Nephron (organoid): Measurements from ENCODE around the gene IRS1.

Experiments
- H3K27ac Mint-ChIP-seq, 3 experiments: 2 replicates each; pipeline ENCODE4 v1.8.0; 2020; ENCODE audit warnings: mixed read lengths in 3 of 3, mild to moderate bottlenecking in 2 of 3, moderate library complexity in 1 of 3
- H3K27me3 Mint-ChIP-seq: 2 replicates; pipeline ENCODE4 v1.8.0; 2021; ENCODE audit warnings: low read depth, mild to moderate bottlenecking, moderate library complexity, mixed read lengths
- H3K36me3 Mint-ChIP-seq: 2 replicates; pipeline ENCODE4 v1.8.0; 2020; ENCODE audit warnings: low read depth, mixed read lengths
- H3K4me1 Mint-ChIP-seq: 2 replicates; pipeline ENCODE4 v1.8.0; 2020; ENCODE audit warnings: mixed read lengths
- H3K4me3 Mint-ChIP-seq, 3 experiments: 2 replicates each; pipeline ENCODE4 v1.8.0; 2020; ENCODE audit warnings: mild to moderate bottlenecking in 3 of 3, mixed read lengths in 3 of 3, moderate library complexity in 2 of 3
- H3K9me3 Mint-ChIP-seq: 2 replicates; pipeline ENCODE4 v1.8.0; 2020; ENCODE audit warnings: mixed read lengths
- CTCF ChIP-seq, 3 experiments: fragments of 200-600 bp; sonication (generic); IDR thresholded peaks; one replicate each; pipeline ENCODE4 v1.5.0; 2021; ENCODE audit warnings: antibody characterized with exemption in 3 of 3; ENCODE audit not compliant: unreplicated experiment in 3 of 3

IRS1 gene

DNA sequence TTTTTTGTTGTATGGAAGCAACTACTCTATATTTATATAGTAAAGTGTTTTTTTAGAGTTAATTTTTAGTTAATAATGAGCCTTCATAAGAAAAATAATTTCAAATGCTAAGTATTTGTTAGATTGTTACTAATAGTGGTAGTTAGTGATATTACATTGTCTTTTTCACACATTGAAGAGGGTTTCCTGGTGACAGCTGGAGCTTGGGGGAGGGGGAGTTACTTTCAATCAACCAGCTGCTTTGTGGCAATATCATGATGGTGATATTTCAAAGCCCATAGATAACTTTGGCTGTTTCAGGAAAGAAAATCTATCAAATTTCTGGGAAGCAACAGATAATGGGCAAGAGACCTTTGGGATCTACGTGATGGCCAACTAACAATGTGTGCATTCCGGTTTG lies 40.3 kb upstream of the IRS1 start:
- Mint-ChIP-seq H3K27ac (no peak overlapping the region), H3K4me3 (no peak overlapping the region), H3K4me1 (peaks cover 37% of the 10 kb centered on the region), H3K9me3 (peaks cover 8% of the 10 kb centered on the region), H3K27me3 (no peaks in the 10 kb centered on the region), H3K36me3 (peaks cover 31% of the 10 kb centered on the region)
- TF ChIP-seq CTCF (IDR thresholded peaks at IDR 0.05; ENCODE audit: unreplicated experiment in 3 of 3) = no peak

- Mint-ChIP-seq H3K27me3 (no peaks in the 10 kb centered on the region), H3K9me3 (peaks cover 8% of the 10 kb centered on the region), H3K4me1 (peaks cover 37% of the 10 kb centered on the region), H3K4me3 (no peak overlapping the region), H3K36me3 (peaks cover 31% of the 10 kb centered on the region), H3K27ac (no peak overlapping the region)
- no peak for TF ChIP-seq CTCF (IDR thresholded peaks at IDR 0.05; ENCODE audit: unreplicated experiment in 3 of 3)
Measured at GRCh38 chr2:226839161-226839560, 39.5 kb upstream of the IRS1 start.

- peaks cover 31% of the 10 kb centered on the region for H3K36me3 Mint-ChIP-seq
- peaks cover 8% of the 10 kb centered on the region for H3K9me3 Mint-ChIP-seq
- H3K4me1 Mint-ChIP-seq = peaks cover 37% of the 10 kb centered on the region
- H3K4me3 Mint-ChIP-seq = no peak overlapping the region
- H3K27ac Mint-ChIP-seq = no peak overlapping the region
- H3K27me3 Mint-ChIP-seq = no peaks in the 10 kb centered on the region
- TF ChIP-seq CTCF (IDR thresholded peaks at IDR 0.05; ENCODE audit: unreplicated experiment in 3 of 3) = no peak
Measured at GRCh38 chr2:226838722-226839121, 39.1 kb upstream of the IRS1 start.

- Mint-ChIP-seq H3K27me3 (no peaks in the 10 kb centered on the region), H3K36me3 (peaks cover 27% of the 10 kb centered on the region), H3K9me3 (peaks cover 6% of the 10 kb centered on the region), H3K27ac (peak overlapping the region; percentile 95 to 99 (median 97)), H3K4me1 (peaks cover 37% of the 10 kb centered on the region), H3K4me3 (peak overlapping the region; percentile 94 to 98 (median 98))
- no peak for TF ChIP-seq CTCF (IDR thresholded peaks at IDR 0.05; ENCODE audit: unreplicated experiment in 3 of 3)
Measured at GRCh38 chr2:226837787-226838603, 38.4 kb upstream of the IRS1 start.

- peaks cover 37% of the 10 kb centered on the region for H3K4me1 Mint-ChIP-seq
- no peak for TF ChIP-seq CTCF (IDR thresholded peaks at IDR 0.05; ENCODE audit: unreplicated experiment in 3 of 3)
Measured at GRCh38 chr2:226837334-226837733, 37.7 kb upstream of the IRS1 start.

DNA sequence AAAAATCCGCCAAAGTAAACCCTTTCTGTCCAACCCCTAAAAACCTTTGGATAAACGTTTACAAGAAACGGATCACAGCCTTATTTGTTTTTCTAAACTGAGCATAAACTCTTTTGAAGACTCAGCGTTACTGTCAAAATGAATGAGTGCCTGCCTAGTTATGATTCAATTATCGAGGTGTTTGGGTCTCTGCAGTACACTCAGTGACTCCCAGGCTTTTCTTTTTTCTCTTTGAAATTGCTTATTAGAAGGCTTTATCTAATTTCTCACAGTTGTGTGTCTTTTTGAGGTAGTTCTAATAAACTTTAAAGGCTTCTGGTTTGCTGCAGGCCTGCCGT lies 36.9 kb upstream of the IRS1 start:
- H3K9me3 Mint-ChIP-seq = peaks cover 4% of the 10 kb centered on the region
- H3K36me3 Mint-ChIP-seq = peaks cover 14% of the 10 kb centered on the region
- peaks cover 37% of the 10 kb centered on the region for H3K4me1 Mint-ChIP-seq
- peak overlapping the region; percentile 94 to 98 (median 98) for H3K4me3 Mint-ChIP-seq
- no peak for TF ChIP-seq CTCF (IDR thresholded peaks at IDR 0.05; ENCODE audit: unreplicated experiment in 3 of 3)
- no peaks in the 10 kb centered on the region for H3K27me3 Mint-ChIP-seq
- peak overlapping the region; percentile 95 to 99 (median 97) for H3K27ac Mint-ChIP-seq

More at GRCh38 chr2:226837334-226837733, 37.7 kb upstream of the IRS1 start:
- Mint-ChIP-seq H3K4me3 (peak overlapping the region; percentile 94 to 98 (median 98)), H3K36me3 (peaks cover 20% of the 10 kb centered on the region), H3K27ac (peak overlapping the region; percentile 95 to 99 (median 97)), H3K27me3 (no peaks in the 10 kb centered on the region), H3K9me3 (no peaks in the 10 kb centered on the region)
